OCI-LY7 (cell line): ENCODE data around the gene GP1BB. TPM values are rescaled to one million over a fixed set of nuclear protein-coding genes. Genes with fewer than 3 reads are reported as not detected.

Experiments used
- Bru-seq: library from RNA; stranded (reverse); fragments of 400-500 nt; gene quantifications from one replicate; lab custom pipeline; 2021; lab: Mats Ljungman, UMichigan
- BruChase-seq, 2 experiments: library from RNA; stranded (reverse); fragments of 400-500 nt; gene quantifications; one replicate each; lab custom pipeline; 2021; lab: Mats Ljungman, UMichigan
- BruUV-seq: library from RNA; stranded (reverse); fragments of 400-500 nt; replicated peaks from 2 replicates; lab custom pipeline; 2021; lab: Mats Ljungman, UMichigan
- CTCF ChIA-PET: fragments of 300-600 bp; sonication (Branson Sonifier 250); formaldehyde crosslinking; loops from one replicate; lab custom pipeline; 2022; ENCODE audit warnings: antibody characterized with exemption; ENCODE audit not compliant: unreplicated experiment; lab: Charles Lee
- POLR2A ChIA-PET: fragments of 300-600 bp; sonication (Branson Sonifier 250); formaldehyde crosslinking; loops from one replicate; lab custom pipeline; 2022; ENCODE audit warnings: antibody characterized with exemption; lab: Charles Lee
- DNase-seq: peaks from one replicate; pipeline ENCODE4 v3.0.0-alpha.2; 2015; ENCODE audit warnings: low spot score
- H2AFZ ChIP-seq: fragments of 200-600 bp; sonication (generic), shearing (Covaris generic); 2 replicates; pipeline ENCODE4 v1.6.1; 2014; ENCODE audit warnings: mild to moderate bottlenecking, antibody characterized with exemption, low read length, moderate library complexity
- H3K27ac ChIP-seq: fragments of 200-600 bp; sonication (generic); 2 replicates; pipeline ENCODE4 v1.5.1; 2014; ENCODE audit warnings: mixed run types, low read depth, mild to moderate bottlenecking, moderate library complexity, low read length, inconsistent platforms; ENCODE audit not compliant: poor library complexity, severe bottlenecking
- H3K36me3 ChIP-seq: fragments of 200-600 bp; sonication (generic); 2 replicates; pipeline ENCODE4 v1.6.1; 2014; ENCODE audit warnings: mild to moderate bottlenecking, antibody characterized with exemption, low read length, moderate library complexity, mixed read lengths; ENCODE audit not compliant: insufficient read depth
- H3K4me1 ChIP-seq: fragments of 200-600 bp; sonication (generic); 2 replicates; pipeline ENCODE4 v1.5.1; 2014; ENCODE audit warnings: mild to moderate bottlenecking, low read length; ENCODE audit not compliant: insufficient read depth, poor library complexity, severe bottlenecking
- H3K4me2 ChIP-seq: fragments of 200-600 bp; sonication (generic); 2 replicates; pipeline ENCODE4 v1.6.1; 2014; ENCODE audit warnings: mild to moderate bottlenecking, low read length
- H3K4me3 ChIP-seq: fragments of 200-600 bp; sonication (generic); 2 replicates; pipeline ENCODE4 v1.5.1; 2014; ENCODE audit warnings: mild to moderate bottlenecking, low read depth, low read length; ENCODE audit not compliant: poor library complexity, severe bottlenecking
- H3K79me2 ChIP-seq: fragments of 200-600 bp; sonication (generic); 2 replicates; pipeline ENCODE4 v1.6.1; 2016; ENCODE audit warnings: low read depth, mild to moderate bottlenecking, low read length, moderate library complexity, mixed read lengths; ENCODE audit not compliant: insufficient read depth
- H3K9me2 ChIP-seq: fragments of 200-600 bp; sonication (generic); 2 replicates; pipeline ENCODE4 v1.6.1; 2016; ENCODE audit warnings: mild to moderate bottlenecking, low read length, mixed read lengths; ENCODE audit not compliant: insufficient read depth
- H3K9me3 ChIP-seq: fragments of 200-600 bp; sonication (generic); 2 replicates; pipeline ENCODE4 v1.6.1; 2014; ENCODE audit warnings: mild to moderate bottlenecking, mixed run types, low read length, mixed read lengths
- H4K20me1 ChIP-seq: fragments of 200-600 bp; sonication (generic); 2 replicates; pipeline ENCODE4 v1.6.1; 2014; ENCODE audit warnings: mild to moderate bottlenecking, antibody characterized with exemption, low read length, moderate library complexity, mixed read lengths; ENCODE audit not compliant: insufficient read depth
- CTCF ChIP-seq: fragments of 200-600 bp; sonication (generic); conservative IDR thresholded peaks from 2 replicates; pipeline ENCODE4 v1.5.1; 2014; ENCODE audit warnings: mild to moderate bottlenecking, antibody characterized with exemption, low read length, moderate library complexity, mixed read lengths
- EZH2phosphoT487 ChIP-seq: fragments of 200-600 bp; sonication (generic); IDR thresholded peaks from 2 replicates; pipeline ENCODE4 v1.6.1; 2018; ENCODE audit warnings: low read depth, borderline replicate concordance, mild to moderate bottlenecking, mixed run types, antibody characterized with exemption, low read length, moderate library complexity, mixed read lengths
- intact Hi-C: fragments of 100-400 bp; cut with micrococcal nuclease; formaldehyde crosslinking; loops from one replicate; pipeline ENCODE4 v1.10.0; 2022; ENCODE audit not compliant: unreplicated experiment
- long read RNA-seq: library from polyadenylated mRNA; stranded (forward); transcript quantifications from one replicate; pipeline ENCODE4 v2.0.0, GENCODE V29; 2022
- total RNA-seq, 2 experiments: library from RNA; depleted of rRNA in 1 of 2; stranded (reverse); fragments of >200 nt in 1 of 2; shearing (Covaris generic) in 1 of 2; gene quantifications; 2 replicates each; pipeline ENCODE4 v1.2.3, GENCODE V29; 2014 to 2022

The GP1BB gene
- not detected in 2 replicates for total RNA-seq (2014; rRNA removed; shearing (Covaris generic))
- not detected in 2 replicates for total RNA-seq (2022)
- not detected for Bru-seq, nascent RNA
- BruChase-seq, experiment 1, labeled RNA remaining after a 6-hour chase = not detected
- not detected for BruChase-seq, experiment 2, labeled RNA remaining after a 2-hour chase
- long read RNA-seq = 0 reads

- TF ChIP-seq CTCF (no peak), EZH2phosphoT487 (no peak)
- CTCF ChIA-PET = no interaction called here
- Histone ChIP-seq H3K4me2 (no peak within 1 kb of the TSS), H4K20me1 (no peaks in the 10 kb centered on the region), H3K4me3 (no peak within 1 kb of the TSS), H3K4me1 (no peaks in the 10 kb centered on the region), H3K9me3 (no peaks in the 10 kb centered on the region), H2AFZ (no peak within 1 kb of the TSS), H3K79me2 (no peaks in the 10 kb centered on the region), H3K27ac (no peak within 1 kb of the TSS), H3K36me3 (no peaks in the 10 kb centered on the region), H3K9me2 (no peaks in the 10 kb centered on the region)
- POLR2A ChIA-PET = no interaction called here
- intact Hi-C loops = no loop called here
- DNase-seq = no peak
- BruUV-seq = no TSS peak
Measured at GRCh38 chr22:19723232-19723982, at the start of gene GP1BB. Gene GP1BB, plus strand, starts transcription at chr22:19723539. Its CDS starts 31 bp downstream, at chr22:19723570.

GRCh38 chr22:19673660-19674059 lies 49.7 kb upstream of the GP1BB start:
- no peaks in the 10 kb centered on the region for H3K79me2 ChIP-seq
- no peaks in the 10 kb centered on the region for H3K9me2 ChIP-seq
- no TSS peak for BruUV-seq
- no peaks in the 10 kb centered on the region for H3K36me3 ChIP-seq
- H3K4me2 ChIP-seq = no peak overlapping the region
- CTCF ChIA-PET = no interaction called here
- POLR2A ChIA-PET = interaction anchor here (0.8 kb wide), 1 partner anchor 658 kb away, joined by 3 read pairs; no protein-coding TSS in a partner anchor
- no peak for DNase-seq
- no peaks in the 10 kb centered on the region for H3K9me3 ChIP-seq
- H3K27ac ChIP-seq = no peak overlapping the region
- no peaks in the 10 kb centered on the region for H3K4me1 ChIP-seq
- TF ChIP-seq EZH2phosphoT487 (no peak), CTCF (no peak)
- H4K20me1 ChIP-seq = no peaks in the 10 kb centered on the region
- intact Hi-C loops = no loop called here
- H3K4me3 ChIP-seq = no peak overlapping the region
- H2AFZ ChIP-seq = no peak overlapping the region
